Uterus (tissue), 4 donors: Measurements from ENCODE around the gene MICB. TPM values are rescaled to one million over a fixed set of nuclear protein-coding genes. Genes with fewer than 3 reads are reported as not detected.

Experiments
- DNase-seq, 2 donors: peaks; one replicate each; pipeline ENCODE4 v3.0.0-alpha.2; 2019 to 2020
- H3K27ac ChIP-seq, 2 donors: fragments of 200-600 bp; sonication (generic); 1 replicate in 1 of 2; 2 replicates in 1 of 2; pipeline ENCODE4 v1.5.1; 2016 to 2018
- H3K27me3 ChIP-seq, 2 donors: fragments of 200-600 bp; sonication (generic); one replicate each; pipeline ENCODE4 v1.5.1; 2018 to 2019; ENCODE audit warnings: control low read depth in 1 of 2
- H3K36me3 ChIP-seq, 2 donors: fragments of 200-600 bp; sonication (generic); one replicate each; pipeline ENCODE4 v1.5.1; 2019; ENCODE audit warnings: control low read depth in 1 of 2
- H3K4me1 ChIP-seq, 2 donors: fragments of 200-600 bp; sonication (generic); one replicate each; pipeline ENCODE4 v1.5.1; 2018 to 2019; ENCODE audit warnings: control low read depth in 1 of 2
- H3K4me3 ChIP-seq, 2 donors: fragments of 200-600 bp; sonication (generic); 1 replicate in 1 of 2; 2 replicates in 1 of 2; pipeline ENCODE4 v1.5.1; 2018 to 2019; ENCODE audit warnings: mild to moderate bottlenecking in 1 of 2
- H3K9me3 ChIP-seq, 2 donors: fragments of 200-600 bp; sonication (generic); one replicate each; pipeline ENCODE4 v1.5.1; 2019; ENCODE audit warnings: control low read depth in 1 of 2
- CTCF ChIP-seq, 4 experiments: fragments of 200-600 bp in 2 of 4; fragments of 450-650 bp in 2 of 4; sonication (generic) in 2 of 4; IDR thresholded peaks; one replicate each; pipeline ENCODE4 v1.5.1; 2016 to 2019; ENCODE audit warnings: antibody characterized with exemption in 4 of 4, mild to moderate bottlenecking in 2 of 4, moderate library complexity in 1 of 4
- POLR2A ChIP-seq, 2 donors: fragments of 450-650 bp; IDR thresholded peaks; one replicate each; pipeline ENCODE4 v1.6.1; 2016; ENCODE audit warnings: antibody characterized with exemption in 2 of 2, mild to moderate bottlenecking in 1 of 2, moderate library complexity in 1 of 2
- intact Hi-C: fragments of 100-400 bp; cut with DNase I; formaldehyde crosslinking; loops from one replicate; pipeline ENCODE4 v1.15.1; 2023; ENCODE audit warnings: low total_unique reads
- total RNA-seq, 4 donors: library from RNA; depleted of rRNA in 3 of 4; stranded (reverse); fragments of >200 nt in 3 of 4; gene quantifications; one replicate each; pipeline versions ENCODE4 v1.1.0 to v1.2.4, GENCODE V29; 2014 to 2023
- donor health status: DM: yes; HTN: yes; CAD: no.

MICB gene
- total RNA-seq, 4 donors from 2014 or later, result 1.9 to 4.8 (median 2.9) TPM

GRCh38 chr6:31543639-31544038 lies 45.7 kb downstream of the MICB start:
- Histone ChIP-seq H3K9me3 (no peaks in the 10 kb centered on the region), H3K4me1 (peaks cover 6 to 9% of the 10 kb centered on the region in 2 donors)

DNA sequence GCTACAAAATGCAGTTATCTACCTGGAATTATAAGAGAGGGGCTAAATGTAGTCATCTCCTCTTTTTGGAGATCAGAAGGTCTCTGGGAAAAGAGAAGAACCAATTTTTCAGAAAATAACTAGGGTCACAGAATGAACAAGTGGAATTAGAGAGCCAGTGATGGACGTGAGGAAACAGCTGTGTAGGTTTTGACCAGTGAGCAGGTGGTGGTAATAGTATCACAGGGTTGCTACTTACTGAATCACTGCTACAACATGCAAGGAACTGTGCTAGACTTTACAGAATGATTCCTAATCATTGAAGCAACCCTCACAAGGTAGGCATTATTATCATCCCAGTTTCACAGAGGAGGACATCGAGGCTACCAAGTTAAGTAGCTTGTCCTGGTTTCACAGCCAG lies 46.7 kb downstream of the MICB start:
- no peaks in the 10 kb centered on the region for H3K27me3 ChIP-seq
- no peaks in the 10 kb centered on the region for H3K36me3 ChIP-seq
- no peak overlapping the region for H3K27ac ChIP-seq
- intact Hi-C loops, result loop anchor here (5.0 kb wide), 1 partner anchor 53 kb away; no protein-coding TSS in a partner anchor
- peaks cover 6 to 9% of the 10 kb centered on the region in 2 donors for H3K4me1 ChIP-seq
- H3K4me3 ChIP-seq, result no peak overlapping the region
- no peak for DNase-seq
- TF ChIP-seq POLR2A (IDR thresholded peaks at IDR 0.05), result no peak
- TF ChIP-seq CTCF (IDR thresholded peaks at IDR 0.05), result no peak
- H3K9me3 ChIP-seq, result no peaks in the 10 kb centered on the region

More at GRCh38 chr6:31543639-31544038, 45.7 kb downstream of the MICB start:
- DNase-seq, result no peak
- intact Hi-C loops, result no loop called here
- Histone ChIP-seq H3K27ac (no peak overlapping the region), H3K36me3 (no peaks in the 10 kb centered on the region), H3K27me3 (no peaks in the 10 kb centered on the region), H3K4me3 (no peak overlapping the region)
- TF ChIP-seq POLR2A (IDR thresholded peaks at IDR 0.05) (no peak), CTCF (IDR thresholded peaks at IDR 0.05) (no peak)

GRCh38 chr6:31545291-31545690 lies 47.3 kb downstream of the MICB start:
- Histone ChIP-seq H3K27ac (no peak overlapping the region), H3K4me3 (no peak overlapping the region), H3K27me3 (no peaks in the 10 kb centered on the region), H3K4me1 (peaks cover 1 to 4% of the 10 kb centered on the region in 2 donors), H3K36me3 (no peaks in the 10 kb centered on the region), H3K9me3 (no peaks in the 10 kb centered on the region)
- intact Hi-C loops, result loop anchor here (5.0 kb wide), 1 partner anchor 52 kb away; no protein-coding TSS in a partner anchor
- no peak for DNase-seq
- TF ChIP-seq POLR2A (IDR thresholded peaks at IDR 0.05) (no peak), CTCF (IDR thresholded peaks at IDR 0.05) (no peak)

GRCh38 chr6:31546339-31546957 lies 48.5 kb downstream of the MICB start, which contains the start of gene ATP6V1G2:
Gene ATP6V1G2, minus strand, starts transcription at chr6:31546608. Its CDS starts 49 bp downstream, at chr6:31546559.
- H3K4me1 ChIP-seq, result peaks cover 0 to 3% of the 10 kb centered on the region in 2 donors
- H3K4me3 ChIP-seq, result peak within 1 kb of the TSS; percentile 34 to 42
- peak within 1 kb of the TSS; percentile 84 to 95 for H3K27ac ChIP-seq
- no peaks in the 10 kb centered on the region for H3K9me3 ChIP-seq
- peak; percentile 89 to 91 for DNase-seq
- H3K36me3 ChIP-seq, result no peaks in the 10 kb centered on the region
- TF ChIP-seq CTCF (IDR thresholded peaks at IDR 0.05) (peak; percentile 98 to 99 (median 99)), POLR2A (IDR thresholded peaks at IDR 0.05) (peak in 1 of 2 donors; percentile 39)
- H3K27me3 ChIP-seq, result no peaks in the 10 kb centered on the region
- intact Hi-C loops, result loop anchor here (5.0 kb wide), 1 partner anchor 51 kb away; no protein-coding TSS in a partner anchor

DNA sequence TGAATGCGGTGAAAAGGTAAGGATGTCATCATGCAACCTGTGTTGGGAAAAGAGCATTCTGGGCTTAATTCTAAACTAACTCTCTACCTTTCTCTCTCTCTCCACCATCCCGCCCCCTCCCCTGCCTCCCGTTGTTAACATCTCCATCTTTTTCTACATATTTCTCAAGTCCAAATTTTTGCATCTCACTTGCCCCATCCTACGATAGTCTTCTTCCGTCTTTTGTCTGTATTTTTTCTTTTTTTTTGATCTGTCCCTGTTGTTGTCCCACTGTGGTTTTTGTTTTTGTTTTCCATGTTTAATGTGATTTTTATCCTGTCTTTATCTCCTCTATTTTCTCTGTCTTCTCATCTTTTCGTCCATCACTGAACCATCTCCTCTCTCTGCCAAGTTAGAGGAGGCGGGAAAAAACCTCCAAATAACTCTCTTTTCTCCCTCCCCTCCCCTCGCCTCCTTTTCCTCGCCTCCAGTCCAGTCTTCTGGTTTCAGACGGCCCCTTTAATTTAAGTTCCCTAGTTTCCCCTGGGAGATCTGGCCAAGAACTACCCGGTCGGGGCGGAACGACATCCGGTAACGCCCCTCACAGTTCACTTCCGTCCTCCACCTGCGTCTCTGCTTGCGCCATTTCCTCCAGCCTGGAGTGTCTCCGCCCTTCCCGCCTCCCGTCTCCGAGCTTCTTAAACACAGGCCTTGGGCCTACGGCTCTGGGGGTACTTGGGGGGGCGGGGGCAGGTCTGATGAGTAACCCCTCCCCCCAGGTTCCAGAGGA lies 49.2 kb downstream of the MICB start, which contains the start of gene NFKBIL1:
TSS of gene NFKBIL1 (plus strand) at position 651 of the 769 bp plus-strand sequence. CDS start at position 738, 87 bp downstream.
- H3K36me3 ChIP-seq, result no peaks in the 10 kb centered on the region
- peaks cover 0 to 3% of the 10 kb centered on the region in 2 donors for H3K4me1 ChIP-seq
- intact Hi-C loops, result loop anchor here (5.0 kb wide), 1 partner anchor 50 kb away; no protein-coding TSS in a partner anchor

More for the DNA sequence above, 49.2 kb downstream of the MICB start, which contains the start of gene NFKBIL1:
- H3K27ac ChIP-seq, result peak within 1 kb of the TSS; percentile 84 to 95
- H3K4me3 ChIP-seq, result peak within 1 kb of the TSS; percentile 34 to 42
- DNase-seq, result peak; percentile 96 to 97
- H3K27me3 ChIP-seq, result no peaks in the 10 kb centered on the region
- TF ChIP-seq POLR2A (IDR thresholded peaks at IDR 0.05) (peak; percentile 65 to 77), CTCF (IDR thresholded peaks at IDR 0.05) (peak in 2 of 4 experiments; percentile 24 to 29)
- no peaks in the 10 kb centered on the region for H3K9me3 ChIP-seq
